Stimulated activated CD4-positive, alpha-beta T cell treated with anti-CD3 and anti-CD28 coated beads, Interleukin-1b, Interleukin-23, amount 100 ng/mL, for 24 hours (primary cell): ENCODE data around the gene PAQR5.

Source experiments
- DNase-seq, 4 experiments: peaks; one replicate each; pipeline ENCODE4 v3.0.0-alpha.2; 2020; ENCODE audit warnings: low read depth in 4 of 4, low spot score in 1 of 4

PAQR5 gene

GRCh38 chr15:69456208-69457166, 157.8 kb downstream of the PAQR5 start:
- no peak for DNase-seq
